GM12864 (cell line): ENCODE measurements around the gene SAP30.

Source experiments
- DNase-seq: peaks from one replicate; pipeline ENCODE4 v3.0.0-alpha.2; 2011; ENCODE audit warnings: low read depth
- H3K4me3 ChIP-seq: 2 replicates; pipeline ENCODE4 v1.5.1; 2011; ENCODE audit warnings: mild to moderate bottlenecking, low read depth, low read length, control low read depth
- TF ChIP-seq, protein P1 (sequence below): IDR thresholded peaks from 2 replicates; pipeline ENCODE4 v1.5.1; 2011; ENCODE audit warnings: low read depth, mild to moderate bottlenecking, moderate library complexity, low read length, control low read depth, inconsistent platforms; ENCODE audit errors: missing control alignments

Gene SAP30

DNA sequence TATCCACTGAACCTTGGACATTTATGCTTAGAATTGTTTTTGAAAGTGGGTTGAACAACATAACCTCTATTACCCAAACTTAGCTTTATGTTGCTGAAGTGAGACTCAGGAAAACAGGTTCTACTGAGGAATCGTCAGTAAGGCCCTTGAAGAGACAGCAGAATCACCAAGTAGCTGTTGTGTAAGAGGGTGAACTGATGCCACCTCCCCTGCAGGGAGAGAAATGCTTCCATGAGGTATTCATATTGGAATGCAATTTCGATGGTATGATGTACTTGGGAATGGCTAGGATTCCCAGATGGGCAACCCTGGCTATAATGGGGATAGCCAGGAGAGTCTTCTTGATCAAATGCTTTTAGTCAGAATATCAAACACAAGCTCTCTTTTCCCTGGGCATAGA, 32.3 kb downstream of the SAP30 start:
- TF ChIP-seq, protein P1, sequence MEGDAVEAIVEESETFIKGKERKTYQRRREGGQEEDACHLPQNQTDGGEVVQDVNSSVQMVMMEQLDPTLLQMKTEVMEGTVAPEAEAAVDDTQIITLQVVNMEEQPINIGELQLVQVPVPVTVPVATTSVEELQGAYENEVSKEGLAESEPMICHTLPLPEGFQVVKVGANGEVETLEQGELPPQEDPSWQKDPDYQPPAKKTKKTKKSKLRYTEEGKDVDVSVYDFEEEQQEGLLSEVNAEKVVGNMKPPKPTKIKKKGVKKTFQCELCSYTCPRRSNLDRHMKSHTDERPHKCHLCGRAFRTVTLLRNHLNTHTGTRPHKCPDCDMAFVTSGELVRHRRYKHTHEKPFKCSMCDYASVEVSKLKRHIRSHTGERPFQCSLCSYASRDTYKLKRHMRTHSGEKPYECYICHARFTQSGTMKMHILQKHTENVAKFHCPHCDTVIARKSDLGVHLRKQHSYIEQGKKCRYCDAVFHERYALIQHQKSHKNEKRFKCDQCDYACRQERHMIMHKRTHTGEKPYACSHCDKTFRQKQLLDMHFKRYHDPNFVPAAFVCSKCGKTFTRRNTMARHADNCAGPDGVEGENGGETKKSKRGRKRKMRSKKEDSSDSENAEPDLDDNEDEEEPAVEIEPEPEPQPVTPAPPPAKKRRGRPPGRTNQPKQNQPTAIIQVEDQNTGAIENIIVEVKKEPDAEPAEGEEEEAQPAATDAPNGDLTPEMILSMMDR = no peak
- DNase-seq = no peak
- H3K4me3 ChIP-seq = no peak overlapping the region

DNA sequence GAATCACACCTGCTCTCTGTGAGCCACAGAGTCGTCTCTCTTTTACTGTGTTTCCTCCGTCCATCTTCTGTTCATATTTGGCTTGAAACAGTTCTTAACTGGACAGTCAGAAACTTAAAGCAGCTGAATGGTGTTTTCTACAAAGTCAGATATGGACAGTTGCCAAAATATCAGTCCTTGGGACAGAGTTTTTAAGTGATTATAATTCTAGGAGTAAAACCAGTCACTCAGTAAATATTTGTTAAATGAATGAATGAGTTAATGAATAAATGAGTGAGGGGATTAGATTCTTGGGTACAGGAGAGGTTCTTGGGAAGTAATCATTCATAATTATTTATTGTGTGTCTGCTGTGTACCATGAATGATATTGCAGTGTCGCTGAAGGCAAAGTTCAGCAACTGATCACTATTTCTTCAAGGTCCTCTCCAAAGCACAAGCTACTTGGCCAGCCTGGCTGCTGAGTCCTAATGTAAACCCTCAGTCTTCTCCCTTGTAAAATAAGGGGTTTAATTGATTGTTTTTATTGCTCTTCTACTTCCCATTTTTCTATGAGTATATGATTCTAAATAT, 33.6 kb downstream of the SAP30 start:
- TF ChIP-seq, protein P1 = no peak
- DNase-seq = no peak
- H3K4me3 ChIP-seq = no peak overlapping the region

DNA sequence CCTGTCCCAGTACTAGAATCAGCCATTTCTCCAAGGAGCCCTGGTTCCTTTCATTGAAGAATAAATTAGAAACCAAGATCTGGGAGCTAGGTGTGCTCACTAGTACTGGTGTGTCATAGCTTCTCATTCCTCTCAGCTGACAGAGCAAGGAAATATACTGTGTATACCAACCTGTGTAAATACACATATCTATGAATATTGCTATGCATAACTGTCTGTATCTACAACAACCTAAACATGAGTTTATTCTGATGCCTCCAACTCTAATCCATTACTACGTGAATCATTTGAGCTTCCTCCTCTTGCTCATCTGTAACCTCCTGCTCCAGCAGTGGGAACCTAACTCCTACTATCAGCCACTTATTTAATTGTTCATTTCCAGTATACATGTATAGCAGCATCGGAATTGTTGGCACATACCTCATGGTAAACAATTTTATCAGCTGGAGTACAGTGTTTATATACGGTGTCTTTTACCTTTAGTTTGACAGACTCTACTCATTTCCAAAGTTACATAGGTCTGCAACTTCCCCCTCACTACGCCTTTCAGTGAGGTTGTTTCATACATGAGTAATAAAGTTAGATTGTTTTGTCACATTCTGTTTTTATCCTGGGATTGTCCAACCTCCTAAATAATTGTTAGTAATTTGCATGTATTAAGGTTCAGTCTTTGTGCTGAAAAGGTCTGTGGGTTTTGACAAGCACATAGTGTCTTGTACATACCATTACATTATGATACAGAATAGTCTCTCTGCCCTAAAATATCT, 35.3 kb downstream of the SAP30 start:
- DNase-seq = no peak
- TF ChIP-seq, protein P1 = no peak
- H3K4me3 ChIP-seq = no peak overlapping the region

DNA sequence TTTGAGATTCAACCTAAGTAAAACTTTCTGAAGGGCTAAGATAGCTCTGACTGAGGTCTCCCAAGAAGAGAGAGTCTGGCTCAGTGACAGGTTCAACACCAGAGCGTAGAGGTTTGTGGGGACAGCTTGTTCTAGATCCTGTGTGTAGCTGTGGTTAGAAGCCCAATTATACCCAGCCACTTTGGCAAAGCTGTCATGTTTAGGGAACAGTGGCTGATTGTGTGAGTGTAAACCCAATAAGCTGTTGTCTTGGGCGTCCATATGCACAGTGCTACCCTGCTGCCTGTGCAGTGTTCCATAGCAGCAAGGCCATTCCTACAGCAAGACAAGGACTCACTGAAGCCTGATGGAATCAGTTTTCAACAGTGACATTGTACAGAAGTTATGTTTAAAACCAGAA, 39.3 kb downstream of the SAP30 start:
- TF ChIP-seq, protein P1 = no peak
- DNase-seq = no peak

DNA sequence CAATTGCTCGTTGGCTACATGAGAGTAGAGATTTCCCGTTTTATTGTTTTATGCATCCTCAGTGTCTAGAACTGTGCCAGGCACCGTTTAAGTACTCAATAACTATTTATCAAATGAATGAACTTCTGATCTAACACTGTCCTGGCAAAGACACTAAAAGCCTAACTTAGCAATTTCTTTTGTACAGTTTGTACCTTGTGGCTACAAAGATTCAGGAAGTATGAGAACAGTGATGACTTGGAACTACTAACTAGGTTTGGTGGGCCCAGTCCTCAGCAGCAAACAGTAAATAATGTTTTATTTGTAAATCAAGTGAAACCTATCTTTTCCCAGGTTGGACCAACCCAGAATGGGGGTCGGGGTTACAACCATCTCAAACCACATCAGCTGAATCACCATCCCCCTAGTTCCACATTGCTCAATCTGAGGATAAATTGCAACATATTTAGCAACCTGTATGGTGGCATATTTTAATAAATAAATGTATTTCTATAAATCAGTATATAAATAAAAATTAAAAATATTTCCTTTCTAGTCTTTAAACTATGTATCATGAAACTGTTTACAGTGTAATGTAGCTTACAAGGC, 40.4 kb downstream of the SAP30 start:
- no peak overlapping the region for H3K4me3 ChIP-seq
- TF ChIP-seq, protein P1 = no peak
- DNase-seq = no peak

More for the DNA sequence above, 39.3 kb downstream of the SAP30 start:
- no peak overlapping the region for H3K4me3 ChIP-seq

DNA sequence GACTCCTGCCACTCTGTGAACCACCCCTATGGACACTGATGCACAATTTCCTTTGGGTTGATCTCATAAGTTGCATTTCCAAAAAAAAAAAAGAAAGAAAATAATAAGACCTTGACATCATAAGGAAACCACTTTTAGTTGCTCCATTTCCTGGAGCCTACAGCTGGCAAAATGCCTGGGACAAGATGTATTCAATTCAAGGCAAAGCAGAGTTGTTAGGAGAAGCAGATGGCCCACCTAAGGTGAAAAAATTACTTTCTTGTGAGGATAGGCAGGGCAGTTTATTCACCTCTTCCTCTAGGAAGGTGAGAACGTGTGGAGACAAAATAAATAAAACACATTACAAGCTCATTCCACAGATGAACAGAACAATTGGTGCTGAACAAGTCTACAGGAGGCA, 42.3 kb downstream of the SAP30 start:
- TF ChIP-seq, protein P1 = no peak
- DNase-seq = no peak
- no peak overlapping the region for H3K4me3 ChIP-seq
